Measurements from ENCODE around the gene SHISAL1.
"Not testable (repeated sequence)": the region's sequence is repeated elsewhere in the genome, so short reads cannot be mapped to it uniquely, and the experiment has no call there.

SHISAL1 gene

DNA sequence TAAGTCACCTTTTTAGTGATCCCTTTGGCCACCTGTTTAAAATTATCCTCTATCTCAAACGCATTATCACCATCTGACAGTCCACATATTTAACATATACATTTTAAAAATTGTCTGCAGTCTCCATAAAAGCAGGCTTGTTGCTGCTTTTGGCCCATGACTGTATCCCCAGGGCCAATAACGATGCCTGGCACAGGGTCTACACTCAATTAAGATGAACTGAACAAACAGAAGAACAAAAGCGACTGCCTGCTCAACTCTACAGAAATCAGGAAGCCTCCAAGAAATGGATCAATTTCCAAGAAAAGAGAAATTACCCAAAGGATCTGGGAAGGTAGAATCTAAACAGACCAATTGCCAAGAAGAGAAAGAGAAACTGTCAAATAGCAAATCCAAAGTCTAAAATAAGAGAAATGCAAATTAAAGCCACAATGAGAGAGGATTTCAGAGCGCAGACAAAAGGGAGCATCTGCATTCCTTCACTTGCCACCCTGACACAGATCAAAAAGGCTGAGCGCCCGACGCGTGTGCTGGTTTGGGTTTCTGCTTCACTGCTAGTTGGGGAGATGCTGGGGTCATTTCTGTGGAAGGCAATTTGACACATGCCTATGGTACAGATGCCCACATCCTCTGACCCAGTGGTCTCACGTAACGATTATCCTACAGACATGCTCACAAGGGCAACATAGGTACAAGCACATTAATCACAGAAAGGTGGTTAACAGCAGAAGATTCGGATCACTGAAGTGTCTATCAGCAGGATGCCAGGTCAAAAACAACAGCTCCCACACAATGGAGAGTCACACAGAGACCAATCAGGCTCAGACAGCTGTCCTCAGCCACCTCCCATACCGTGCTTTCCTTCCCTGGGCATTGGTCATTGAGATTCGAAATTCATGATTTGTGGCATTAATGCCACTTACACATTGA is 55.9 kb downstream of the SHISAL1 start:
- peak in 1 of 2 donors; percentile 8 for DNase-seq

DNA sequence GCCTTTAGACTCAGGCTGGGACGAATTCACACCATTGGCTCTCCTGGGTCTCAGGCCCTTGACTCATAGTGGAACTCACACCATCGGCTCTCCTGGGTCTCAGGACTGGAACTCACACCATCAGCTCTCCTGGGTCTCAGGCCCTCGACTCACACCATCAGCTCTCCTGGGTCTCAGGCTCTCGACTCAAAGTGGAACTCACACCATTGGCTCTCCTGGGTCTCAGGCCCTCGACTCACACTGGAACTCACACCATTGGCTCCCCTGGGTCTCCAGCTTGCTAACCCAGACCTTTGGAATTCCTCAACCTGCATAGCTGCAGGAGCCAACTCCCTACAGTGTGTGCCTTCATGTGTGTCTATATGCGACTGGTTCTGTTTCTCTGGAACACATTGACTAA is 56.7 kb downstream of the SHISAL1 start:
- DNase-seq: peak in 1 of 2 donors; percentile 6

DNA sequence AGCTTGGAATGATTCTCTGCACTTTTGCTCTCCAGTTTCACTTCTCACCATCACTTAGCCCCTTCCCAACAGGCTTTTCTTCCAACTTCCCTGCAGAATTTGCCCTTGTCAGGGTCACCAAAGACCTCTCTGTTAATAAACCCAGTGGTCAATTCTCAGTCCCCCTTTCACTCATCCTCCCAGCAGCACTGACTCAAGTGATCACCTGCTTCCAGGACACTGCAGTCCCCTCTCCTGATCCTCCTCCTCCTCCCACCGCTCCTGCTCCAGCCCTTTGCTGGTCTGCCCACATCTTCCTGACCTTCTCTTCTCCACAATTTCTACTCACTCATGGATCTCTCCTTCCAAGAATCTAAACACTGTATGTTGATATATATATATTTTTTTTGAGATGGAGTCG is 57.9 kb downstream of the SHISAL1 start:
- DNase-seq: peak in 1 of 2 donors; percentile 1

DNA sequence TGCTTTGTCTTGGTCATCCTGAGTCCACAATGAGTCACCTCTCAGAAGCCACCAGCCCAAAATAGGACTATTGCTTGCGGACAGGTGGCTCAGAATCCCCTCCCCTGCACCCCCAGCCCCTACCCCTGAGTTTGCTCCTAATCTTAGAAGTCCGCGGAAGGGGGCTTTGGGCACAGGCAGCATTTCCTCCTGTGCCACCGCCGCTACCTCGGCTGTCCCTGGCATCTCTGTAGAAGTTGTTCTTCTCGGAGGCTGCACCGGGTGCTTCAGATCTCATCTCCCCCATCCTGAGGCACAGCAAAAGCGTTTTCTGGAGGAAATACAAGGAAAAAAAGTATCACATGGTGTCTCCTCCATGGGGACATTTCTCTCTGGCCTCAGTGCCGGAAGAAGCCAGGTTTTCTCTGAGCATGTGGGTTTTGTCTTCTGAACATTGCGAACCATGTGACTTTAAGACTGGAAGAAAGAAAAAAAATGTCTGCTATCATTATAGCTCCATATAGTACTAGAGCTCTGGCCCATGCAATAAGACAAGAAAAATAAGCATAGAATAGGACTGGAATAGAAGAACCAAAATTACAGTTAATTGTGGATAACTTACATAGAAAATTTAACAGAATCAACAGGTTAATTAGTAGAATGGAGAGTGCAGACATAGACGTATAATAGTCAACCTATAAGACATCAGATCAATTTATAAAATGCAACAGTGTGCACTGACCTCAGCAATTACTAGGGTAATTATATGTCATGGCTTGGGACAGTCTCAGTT is 63.2 kb downstream of the SHISAL1 start:
- DNase-seq: no peak

DNA sequence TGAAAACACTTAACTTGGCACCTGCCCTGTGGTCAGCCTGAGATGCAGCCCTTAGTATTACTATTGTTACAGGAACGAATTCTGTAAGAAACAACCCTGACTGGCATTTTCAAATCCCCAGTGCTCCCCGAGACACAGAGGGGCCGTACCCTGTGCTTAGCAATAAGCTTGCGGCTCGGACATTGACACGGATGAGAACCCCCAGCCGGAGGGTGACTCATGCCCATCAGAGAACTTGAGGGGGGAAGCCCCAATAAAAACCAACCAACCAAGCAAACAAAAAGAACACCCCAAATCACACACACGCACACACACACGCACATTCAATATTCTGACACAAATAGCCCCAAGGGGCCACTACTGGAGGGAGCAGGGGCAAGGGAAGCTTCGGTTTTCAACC is 63.8 kb downstream of the SHISAL1 start:
- no peak for DNase-seq

DNA sequence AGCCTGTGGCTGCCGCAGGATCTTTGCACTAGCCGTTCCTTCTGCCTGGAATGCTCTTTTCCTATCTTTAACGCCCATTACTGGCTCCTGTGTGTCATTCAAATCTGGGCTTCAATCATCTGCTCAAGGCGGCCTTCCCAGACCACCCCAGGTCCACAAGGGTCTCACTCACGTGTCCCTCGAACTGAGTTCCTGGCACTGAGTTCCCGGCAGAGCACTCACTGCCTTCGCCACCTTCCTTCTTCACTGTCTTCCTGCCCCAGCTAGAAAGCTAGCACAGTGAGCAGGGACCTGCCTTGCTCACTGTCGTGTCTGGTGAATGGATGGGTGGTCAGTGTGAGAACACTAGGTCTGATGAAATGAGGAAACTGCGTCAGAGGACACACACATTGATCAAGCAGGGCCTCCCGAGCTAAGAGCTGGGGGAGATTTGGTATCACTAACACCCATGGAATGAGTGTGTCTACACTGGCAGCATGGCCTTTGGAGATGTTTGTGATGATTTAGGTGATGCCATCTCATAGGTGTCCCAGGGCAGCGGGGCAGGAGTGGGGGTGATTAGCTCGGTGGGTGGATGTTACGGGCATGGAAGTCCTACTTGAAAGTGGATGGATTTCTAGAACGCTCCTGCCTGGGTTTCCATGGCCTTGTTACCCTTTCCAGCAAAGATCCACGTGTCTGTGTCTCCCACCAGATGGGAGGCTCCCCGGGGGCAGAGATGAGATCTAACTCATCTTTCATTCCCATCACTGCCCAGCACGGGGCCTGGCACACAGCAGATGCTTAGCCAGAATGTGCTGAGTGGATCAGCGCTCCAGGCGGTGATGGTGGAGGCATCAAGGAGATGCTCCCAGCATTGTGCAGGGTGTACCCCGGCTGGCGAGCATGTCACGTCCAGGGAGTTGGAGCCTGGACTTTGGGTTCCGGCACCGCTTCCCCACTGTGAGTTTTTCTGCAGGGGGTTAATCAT is 64.5 kb downstream of the SHISAL1 start:
- no peak for DNase-seq

DNA sequence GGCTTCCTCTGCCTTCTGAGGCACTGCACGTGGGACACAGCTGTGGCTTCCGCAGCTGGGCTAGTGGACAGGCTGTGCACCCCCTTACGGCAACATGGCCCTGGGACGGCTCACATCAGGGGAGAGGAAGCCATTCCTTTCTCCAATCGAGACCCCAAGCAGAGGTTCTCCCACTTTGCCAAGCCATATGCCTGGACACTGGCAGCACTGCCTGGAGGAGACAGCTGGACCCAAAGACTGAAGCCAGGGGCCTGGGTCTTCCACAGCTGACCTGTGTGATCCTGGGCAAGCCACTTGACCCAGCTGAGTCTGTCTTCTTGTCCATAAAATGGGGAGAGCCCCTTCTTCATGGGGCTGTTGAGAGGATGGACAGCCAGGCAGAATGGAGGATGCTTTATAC is 65.4 kb downstream of the SHISAL1 start:
- DNase-seq: no peak

DNA sequence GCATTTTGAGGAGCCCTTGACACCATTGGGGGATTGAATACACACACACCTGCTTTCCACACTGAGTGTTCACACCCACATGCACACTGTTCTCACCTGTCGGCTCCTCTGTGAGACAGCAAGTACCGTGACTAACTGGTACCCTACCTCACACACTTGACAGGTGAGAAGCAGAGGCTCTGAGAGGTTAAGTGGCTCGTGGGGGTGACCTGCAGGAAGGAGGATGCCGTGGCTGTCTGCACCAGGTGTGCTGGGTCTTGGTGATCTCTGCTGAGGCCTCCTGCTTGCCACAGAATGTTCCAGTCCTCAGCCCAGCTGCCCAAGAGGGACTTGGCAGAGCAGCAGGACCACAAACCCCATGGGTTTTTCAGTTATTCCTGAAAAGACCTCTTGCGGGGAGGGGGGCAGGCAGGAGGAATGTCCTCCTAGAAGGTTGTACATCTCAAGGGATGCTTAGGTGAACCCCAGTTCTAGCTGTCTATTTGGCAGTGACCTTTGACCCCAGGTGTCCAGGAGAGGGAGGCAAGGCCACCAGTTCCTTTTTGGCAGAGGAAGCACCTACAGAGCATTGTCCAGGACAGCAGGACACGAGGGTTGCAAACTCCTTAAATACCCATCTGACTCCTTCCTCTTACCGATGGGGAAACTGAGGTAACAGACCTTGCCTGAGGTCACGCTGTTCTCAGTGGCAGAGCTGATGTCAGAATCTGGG is 66.0 kb downstream of the SHISAL1 start:
- DNase-seq: no peak

DNA sequence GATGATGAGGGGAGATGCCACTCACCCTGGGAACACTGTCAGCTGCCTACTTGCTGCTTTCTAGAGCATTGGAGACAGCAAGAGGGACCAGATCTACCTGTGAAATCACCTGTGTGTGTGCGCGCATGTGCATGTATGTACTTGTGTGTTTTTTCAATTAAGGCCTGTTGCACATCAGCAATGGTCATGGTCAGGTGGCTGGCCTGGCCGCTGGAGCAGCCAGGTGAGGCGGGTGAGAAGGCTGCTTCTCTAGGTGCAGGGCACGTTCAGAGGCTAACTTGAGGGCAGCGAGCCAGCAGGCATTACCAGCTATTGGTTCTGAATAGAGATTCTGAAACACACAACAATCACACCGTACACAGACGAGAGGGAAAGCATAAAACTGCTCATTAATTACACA is 66.9 kb downstream of the SHISAL1 start:
- no peak for DNase-seq

DNA sequence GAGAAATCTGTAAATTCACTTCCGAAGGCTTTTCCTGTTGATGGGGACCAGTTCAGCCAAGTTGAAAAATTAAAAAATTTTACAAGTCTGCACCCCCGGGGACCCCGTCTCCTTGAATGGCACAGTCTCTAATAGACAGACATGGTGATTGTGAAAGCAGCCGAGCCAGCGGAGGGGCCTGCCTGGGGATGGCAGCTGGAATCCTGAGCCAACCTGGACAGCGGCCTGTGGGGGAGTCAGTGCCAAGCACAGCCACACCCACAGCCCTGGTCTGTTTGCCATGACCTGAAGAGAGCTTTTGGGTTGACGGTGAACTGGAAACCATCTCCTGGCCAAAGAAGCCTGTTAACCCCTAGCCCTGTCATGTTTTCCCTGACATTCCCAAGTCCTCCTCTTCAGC is 67.3 kb downstream of the SHISAL1 start:
- no peak for DNase-seq

DNA sequence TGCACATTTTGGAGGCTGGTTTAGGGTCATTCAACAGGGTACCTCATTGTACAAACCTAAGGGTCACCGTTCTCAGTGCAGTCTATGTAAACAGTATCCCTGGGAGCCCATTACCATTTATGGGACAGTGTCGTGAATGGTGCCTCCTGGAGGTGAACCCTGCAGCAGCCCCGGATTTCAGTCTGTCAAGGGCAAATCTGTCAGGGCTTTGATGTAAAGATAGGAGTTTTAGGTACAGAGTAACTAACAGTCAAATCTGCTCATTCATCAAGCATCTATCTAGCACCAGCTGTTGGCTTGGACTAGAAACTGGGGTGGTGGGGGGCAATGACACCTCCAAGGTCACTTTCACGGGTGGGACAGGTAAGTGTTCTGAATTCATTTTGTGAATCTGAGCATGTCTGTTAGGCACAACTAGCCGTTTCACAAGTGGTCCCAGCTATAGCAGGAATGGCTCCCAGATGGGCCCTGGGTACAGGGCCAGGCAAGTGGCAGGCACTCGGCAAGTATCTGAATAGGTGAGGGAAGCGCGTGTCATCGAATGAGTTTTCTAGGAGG is 68.4 kb downstream of the SHISAL1 start:
- DNase-seq: no peak

DNA sequence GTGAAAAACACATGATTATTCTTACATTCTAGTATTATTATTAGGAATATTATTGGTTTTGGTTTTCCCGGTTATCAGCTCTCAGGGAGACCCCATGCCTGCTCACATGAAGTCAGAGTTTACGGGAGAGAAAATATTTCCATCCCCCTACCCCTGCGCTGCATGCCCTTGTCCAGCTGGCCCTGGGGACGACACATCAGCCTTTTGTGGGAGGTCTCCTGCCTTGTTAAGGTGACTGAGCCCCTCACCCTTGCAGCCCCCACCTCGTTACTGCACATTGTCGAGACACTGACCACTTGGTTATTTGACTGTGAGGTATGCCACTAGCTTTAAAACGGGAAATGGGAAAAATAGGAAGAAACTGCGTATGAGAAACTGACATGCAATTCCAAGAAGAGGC is 69.0 kb downstream of the SHISAL1 start:
- no peak for DNase-seq

DNA sequence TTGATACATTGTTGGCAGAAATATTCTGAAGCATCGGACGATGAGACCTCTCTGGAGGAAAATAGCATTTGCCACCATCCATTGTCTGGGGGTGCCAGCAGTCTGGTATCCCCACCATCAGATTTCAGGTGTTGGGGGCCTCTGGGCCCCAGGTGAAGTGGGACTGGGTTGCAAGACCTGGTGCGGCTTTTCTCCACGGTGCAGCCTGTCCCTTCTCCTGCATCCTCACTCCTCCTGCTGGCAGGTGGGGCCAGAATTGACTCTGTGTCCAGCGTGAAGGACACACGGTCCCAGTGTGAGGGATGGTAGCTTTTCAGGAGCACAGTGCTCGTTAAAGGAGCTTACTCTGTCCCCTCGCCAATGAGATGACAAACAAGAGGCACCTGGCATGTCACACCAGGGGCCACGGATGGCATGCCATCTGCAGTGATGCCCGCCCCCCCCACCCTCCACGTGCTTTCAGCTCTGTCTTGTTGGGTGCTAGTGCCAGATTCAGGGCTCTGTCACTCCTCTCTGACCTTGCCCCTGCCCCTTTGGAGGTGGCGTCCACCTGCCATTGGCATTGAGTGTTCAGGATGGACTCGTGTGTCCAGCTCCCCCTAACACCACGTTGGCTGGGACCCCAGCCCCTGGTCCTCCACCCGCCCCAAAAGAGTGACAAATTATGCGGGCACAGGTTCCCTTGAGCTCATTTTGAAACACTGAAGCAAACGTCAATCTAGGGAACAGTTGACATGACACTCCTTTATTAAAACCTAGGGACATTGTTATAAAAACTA is 69.6 kb downstream of the SHISAL1 start:
- DNase-seq: no peak

DNA sequence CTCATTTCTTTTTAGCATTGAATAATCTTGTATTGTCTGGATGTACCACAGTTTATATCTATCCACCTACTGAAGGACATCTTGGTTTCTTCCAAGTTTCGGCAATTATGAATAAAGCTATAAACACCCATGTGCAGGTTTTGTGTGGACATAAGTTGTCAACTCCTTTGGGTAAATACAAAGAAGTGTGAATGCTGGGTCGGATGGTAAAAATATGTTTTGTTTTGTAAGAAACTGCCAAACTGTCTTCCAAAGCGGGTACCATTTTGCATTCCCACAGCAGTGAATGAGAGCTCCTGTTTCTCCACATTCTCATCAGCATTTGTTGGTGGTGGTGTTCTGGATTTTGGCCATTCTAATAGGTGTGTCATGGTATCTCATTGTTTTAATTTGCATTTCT is 71.6 kb downstream of the SHISAL1 start:
- DNase-seq: not testable (repeated sequence)

DNA sequence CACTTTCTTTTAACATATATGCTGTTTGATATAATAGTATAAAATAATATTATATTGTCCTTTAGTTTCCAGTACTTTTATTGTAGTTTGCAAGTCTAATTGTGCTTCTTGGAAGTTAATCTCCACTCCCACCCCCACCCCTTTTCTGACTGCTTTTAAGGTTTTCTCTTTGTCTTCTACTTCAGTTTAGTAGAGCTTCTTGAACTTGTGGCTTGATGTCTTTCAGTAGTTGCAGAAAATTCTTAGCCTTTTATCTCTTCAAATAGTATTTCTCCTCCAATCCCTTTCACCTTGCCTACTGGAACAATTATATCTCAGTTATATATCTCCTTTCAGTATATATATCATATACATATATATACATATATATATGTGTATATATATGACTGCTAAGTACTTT is 75.5 kb downstream of the SHISAL1 start:
- DNase-seq: no peak

DNA sequence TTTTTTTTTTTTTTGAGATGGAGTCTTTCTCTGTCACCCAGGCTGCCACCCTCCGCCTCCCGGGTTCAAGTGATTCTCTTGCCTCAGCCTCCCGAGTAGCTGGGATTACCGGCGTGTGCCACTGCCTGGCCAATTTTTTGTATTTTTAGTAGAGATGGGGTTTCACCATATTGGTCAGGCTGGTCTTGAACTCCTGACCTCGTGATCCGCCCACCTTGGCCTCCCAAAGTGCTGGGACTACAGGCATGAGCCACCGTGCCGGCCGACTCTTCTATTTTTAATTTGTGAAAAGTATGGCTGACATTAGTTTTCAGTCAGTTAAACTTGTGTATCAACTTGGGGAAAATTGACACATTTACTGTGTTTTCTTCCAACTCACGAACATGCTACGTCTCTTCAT is 78.4 kb downstream of the SHISAL1 start:
- DNase-seq: not testable (repeated sequence)

DNA sequence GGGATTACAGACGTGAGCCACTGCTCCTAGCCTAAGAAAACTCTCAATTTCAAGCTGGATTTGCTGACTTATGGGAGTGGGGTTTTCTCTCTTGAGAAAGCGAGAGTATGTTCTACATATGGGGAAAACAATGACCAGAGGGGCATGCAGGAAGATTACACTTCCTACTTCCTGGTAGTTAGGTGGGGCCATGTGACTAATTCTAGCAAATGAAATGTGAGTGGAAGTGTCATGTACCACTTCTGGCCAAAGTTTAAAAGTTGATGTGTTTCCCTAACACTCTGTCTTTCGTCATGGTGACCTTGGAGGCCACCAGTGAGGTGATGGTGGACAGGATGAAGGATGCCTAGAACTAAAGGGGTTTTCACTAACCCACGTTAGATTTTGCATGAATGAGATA is 81.5 kb downstream of the SHISAL1 start:
- DNase-seq: no peak

DNA sequence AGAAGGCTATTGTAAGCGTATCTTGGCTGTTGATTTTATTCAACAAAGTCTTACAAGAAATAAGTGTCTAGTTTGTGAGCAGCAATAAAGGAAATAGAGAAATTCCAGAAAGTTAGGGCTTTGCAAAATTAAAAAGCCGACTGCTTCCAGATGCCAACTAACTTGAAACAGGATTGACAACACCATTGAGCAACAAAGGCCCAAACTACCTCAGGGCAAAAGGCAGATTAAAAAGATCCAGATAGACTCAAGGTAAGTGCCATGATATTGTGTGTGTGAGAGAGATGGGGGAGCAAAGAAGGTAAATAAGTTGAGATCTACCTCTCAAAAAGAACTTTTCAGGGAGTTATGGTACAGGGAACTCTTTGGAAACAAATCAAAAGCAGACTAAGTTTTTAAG is 82.9 kb downstream of the SHISAL1 start:
- no peak for DNase-seq

DNA sequence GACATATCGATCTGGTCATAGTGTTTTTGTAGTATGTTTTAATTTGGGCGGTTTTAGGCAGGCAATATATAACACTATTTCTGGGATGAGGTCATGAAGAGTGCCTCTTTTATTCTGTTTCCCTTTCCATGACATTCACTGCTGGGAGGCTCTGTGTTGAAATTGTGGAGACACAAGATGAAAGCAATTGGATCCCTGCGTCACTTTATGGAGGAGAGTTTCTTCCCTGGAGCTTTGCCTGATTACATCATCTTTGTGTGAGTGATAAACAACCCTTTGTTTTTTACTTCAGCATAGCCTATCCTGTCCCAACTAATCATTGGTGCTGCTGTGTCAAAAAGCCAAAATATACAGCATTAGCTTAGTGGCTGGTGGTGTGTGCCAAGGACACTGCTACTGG is 83.4 kb downstream of the SHISAL1 start:
- DNase-seq: no peak

DNA sequence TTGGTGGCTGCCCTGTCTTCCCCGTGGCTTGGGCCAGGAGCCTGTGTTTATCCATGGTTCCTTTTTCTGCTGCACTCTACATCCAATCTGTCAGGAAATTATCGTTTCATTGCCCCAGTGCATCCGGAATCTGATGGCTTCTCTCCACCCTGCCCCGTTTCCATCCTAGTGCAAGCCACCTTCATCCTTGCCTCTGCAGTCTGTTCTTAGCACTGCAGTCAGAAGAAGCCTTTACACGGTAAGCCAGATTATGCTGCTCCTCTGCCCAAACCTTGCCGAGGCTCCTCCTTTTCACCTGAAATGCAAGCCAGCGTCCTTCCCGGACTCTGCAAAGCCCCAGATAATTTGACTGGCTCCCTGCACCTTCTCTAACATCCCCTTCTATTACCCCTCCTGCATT is 86.9 kb downstream of the SHISAL1 start:
- no peak for DNase-seq

DNA sequence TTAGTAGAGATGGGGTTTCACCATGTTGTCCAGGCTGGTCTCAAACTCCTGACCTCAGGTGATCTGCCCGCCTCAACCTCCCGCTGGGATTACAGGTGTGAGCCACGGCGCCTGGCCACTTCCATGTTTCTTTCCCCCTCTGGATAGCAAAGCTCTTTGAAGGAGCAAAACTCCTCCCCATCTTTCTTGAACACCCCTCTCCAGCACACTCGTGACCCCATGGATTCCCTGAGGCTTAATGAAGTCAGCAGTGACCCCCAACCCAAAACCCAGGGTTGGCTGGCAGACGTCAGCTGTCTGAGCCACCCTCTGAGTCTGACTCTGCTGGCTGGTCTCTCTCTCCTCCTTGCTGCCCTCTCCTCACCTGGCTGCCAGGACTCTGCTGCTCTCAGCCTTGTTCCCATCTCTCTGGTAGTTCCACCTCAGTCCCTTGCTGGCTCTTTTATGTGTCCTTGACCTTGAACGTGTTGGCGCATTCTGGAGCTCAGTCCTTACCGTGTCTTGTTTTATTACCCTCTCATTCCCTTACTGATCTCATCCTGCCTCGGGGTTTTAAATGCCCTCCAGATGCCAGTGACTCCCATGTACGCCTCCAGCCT is 87.6 kb downstream of the SHISAL1 start:
- DNase-seq: no peak

Data from stimulated activated CD4-positive, alpha-beta T cell treated with anti-CD3 and anti-CD28 coated beads, Interleukin-2, amount 100 ng/mL, for 24 hours (primary cell).